ENCODE results near the gene MSRB1.

Gene MSRB1

DNA sequence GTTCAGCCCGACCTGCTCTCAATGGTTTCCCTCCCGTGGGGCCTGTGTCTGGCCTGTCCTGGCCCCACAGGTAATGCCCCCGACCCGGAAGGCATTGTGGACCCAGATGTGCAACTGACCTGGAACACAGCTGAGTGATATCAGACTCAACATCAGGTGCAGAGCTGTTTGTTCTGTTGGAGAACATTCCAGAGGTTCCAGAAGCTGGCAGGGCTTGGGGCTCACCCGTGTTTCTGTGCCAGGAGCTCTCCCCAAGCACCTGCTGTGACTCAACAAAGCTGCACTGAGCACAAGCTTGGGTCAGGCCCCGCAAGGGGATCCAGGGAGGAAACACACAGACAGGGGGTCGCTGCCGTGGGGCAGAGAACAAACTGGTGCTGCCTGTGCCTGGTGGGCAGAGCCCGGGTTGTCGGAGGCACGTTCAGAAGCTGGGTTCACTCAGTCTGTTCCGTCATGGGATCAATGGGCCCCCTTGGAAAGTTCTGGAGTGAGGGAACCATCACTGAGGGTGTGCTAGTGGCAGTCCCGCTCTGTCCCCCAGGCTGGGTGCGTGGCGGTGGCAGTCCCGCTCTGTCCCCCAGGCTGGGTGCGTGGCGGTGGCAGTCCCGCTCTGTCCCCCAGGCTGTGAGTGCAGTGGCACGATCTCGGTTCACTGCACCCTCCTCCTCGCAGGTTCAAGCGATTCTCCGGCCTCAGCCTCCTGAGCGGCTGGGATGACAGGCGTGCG is 46.9 kb downstream of the MSRB1 start:
- no peak for DNase-seq (ENCODE audit: low spot score)

DNA sequence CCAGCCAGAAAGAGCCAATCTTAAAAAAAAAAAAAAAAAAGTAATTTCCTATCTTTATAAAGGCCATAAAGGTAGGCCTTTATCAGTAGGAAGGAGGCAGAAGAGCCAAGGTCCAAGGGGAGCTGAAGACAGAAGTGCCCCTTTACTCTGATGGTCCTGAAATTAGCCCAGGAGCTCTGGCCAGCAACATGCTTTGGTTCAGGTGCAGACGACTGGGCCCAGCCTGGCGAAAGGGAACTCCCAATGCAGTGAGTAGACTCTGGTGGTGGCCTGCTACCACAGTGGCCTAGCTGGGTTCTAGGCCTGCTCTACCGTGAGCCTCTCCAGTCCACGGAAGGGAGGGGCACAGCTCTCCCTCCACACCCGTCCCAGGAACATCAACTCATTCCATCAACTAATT is 47.9 kb downstream of the MSRB1 start:
- no peak for DNase-seq (ENCODE audit: low spot score)

GRCh38 chr16:1890708-1891050 is 52.3 kb downstream of the MSRB1 start:
- DNase-seq (ENCODE audit: low spot score) = no peak

GRCh38 chr16:1890024-1890707 is 52.8 kb downstream of the MSRB1 start:
- no peak for DNase-seq (ENCODE audit: low spot score)

Measured in pons (tissue), 1 donor.